Spleen (tissue), 11 donors: ENCODE data around the gene ADGRB2. TPM values are rescaled to one million over a fixed set of nuclear protein-coding genes. Genes with fewer than 3 reads are reported as not detected.

ENCODE experiments used
- DNase-seq: peaks from one replicate; pipeline ENCODE4 v3.0.0-alpha.2; 2020
- H3K27ac ChIP-seq, 8 donors: fragments of 200-600 bp; sonication (generic) in 7 of 8; 1 replicate in 4 of 8; 2 replicates in 4 of 8; pipeline versions ENCODE4 v1.5.0 to v1.8.0; 2016 to 2021; ENCODE audit warnings: inconsistent platforms in 4 of 8, mild to moderate bottlenecking in 4 of 8, moderate library complexity in 1 of 8
- H3K27me3 ChIP-seq, 7 donors: fragments of 200-600 bp; sonication (generic) in 6 of 7; replicated peaks in 1 of 7; 1 replicate in 4 of 7; 2 replicates in 3 of 7; pipeline versions ENCODE4 v1.5.0 to v1.8.0; 2016 to 2021; ENCODE audit warnings: inconsistent platforms in 3 of 7, mild to moderate bottlenecking in 1 of 7
- H3K36me3 ChIP-seq, 6 donors: fragments of 200-600 bp; sonication (generic) in 5 of 6; 1 replicate in 4 of 6; 2 replicates in 2 of 6; pipeline versions ENCODE4 v1.5.0 to v1.8.0; 2016 to 2021; ENCODE audit warnings: inconsistent platforms in 2 of 6
- H3K4me1 ChIP-seq, 6 donors: fragments of 200-600 bp; sonication (generic) in 5 of 6; 1 replicate in 3 of 6; 2 replicates in 3 of 6; pipeline versions ENCODE4 v1.5.0 to v1.8.0; 2016 to 2021; ENCODE audit warnings: inconsistent platforms in 3 of 6
- H3K4me3 ChIP-seq, 8 donors: fragments of 200-600 bp; sonication (generic) in 7 of 8; 1 replicate in 4 of 8; 2 replicates in 4 of 8; pipeline versions ENCODE4 v1.5.0 to v1.8.0; 2016 to 2021; ENCODE audit warnings: inconsistent platforms in 4 of 8, mild to moderate bottlenecking in 4 of 8, moderate library complexity in 2 of 8
- H3K9me3 ChIP-seq, 8 donors: fragments of 200-600 bp; sonication (generic) in 7 of 8; 1 replicate in 4 of 8; 2 replicates in 4 of 8; pipeline versions ENCODE4 v1.5.0 to v1.8.0; 2016 to 2021; ENCODE audit warnings: inconsistent platforms in 4 of 8
- CTCF ChIP-seq, 11 experiments: fragments of 200-600 bp in 7 of 11; fragments of 450-650 bp in 4 of 11; sonication (generic) in 4 of 11; IDR thresholded peaks in 8 of 11; conservative IDR thresholded peaks in 3 of 11; 1 replicate in 7 of 11; 2 replicates in 4 of 11; pipeline versions ENCODE4 v1.4.0 to v1.8.0; 2016 to 2021; ENCODE audit warnings: antibody characterized with exemption in 11 of 11, inconsistent platforms in 4 of 11, mild to moderate bottlenecking in 1 of 11
- POLR2A ChIP-seq, 3 donors: fragments of 450-650 bp; IDR thresholded peaks; one replicate each; pipeline ENCODE4 v1.5.1; 2017; ENCODE audit warnings: antibody characterized with exemption in 3 of 3, mild to moderate bottlenecking in 1 of 3
- POLR2AphosphoS5 ChIP-seq, 3 donors: sonication (generic); formaldehyde crosslinking; IDR thresholded peaks; one replicate each; pipeline ENCODE4 v1.5.1; 2017; ENCODE audit warnings: antibody characterized with exemption in 3 of 3
- WGBS, 5 donors: extraction: QIAGEN DNeasy Blood & Tissue Kit in 3 of 5; methylation state at CpG; one replicate each; pipeline versions ENCODE4 v1.1.5 to v1.1.7; 2013 to 2018; 5-methylcytosine and 5-hydroxymethylcytosine counted together
- intact Hi-C: fragments of 100-400 bp; cut with DNase I; formaldehyde crosslinking; loops from one replicate; pipeline ENCODE4 v1.15.0; 2023; ENCODE audit warnings: low total_unique reads
- polyA plus RNA-seq, 3 donors: library from polyadenylated mRNA; stranded (reverse); fragments of 200-250 nt; gene quantifications; one replicate each; pipeline ENCODE4 v1.2.1, GENCODE V29; 2013
- total RNA-seq, 7 donors: library from RNA; depleted of rRNA in 3 of 7; stranded (reverse); fragments of >200 nt in 3 of 7; fragmentation: NEBNext Ultra II Directional in 4 of 7; extraction: Animal tissue kit (Norgen Biotek cat#: 25700) in 4 of 7; gene quantifications; one replicate each; pipeline versions ENCODE4 v1.1.0 to v1.2.1, GENCODE V29; 2016 to 2021
- donor health status: healthy with polysubstance abuse.
- donor health status: DM: no; HTN: no; CAD: no; lungs with moderate emphysema.
- donor health status: DM: no; HTN: no; CAD: no.
- donor health status: Bipolar disorder and iron deficiency.
- donor health status: healthy.
- donor health status: DM: no; HTN: no; CAD: no.
- donor health status: DM: yes; HTN: yes; CAD: no.

The ADGRB2 gene
- total and polyA plus RNA-seq, 10 donors = 0.52 to 5.1 (median 1.5) TPM

- Histone ChIP-seq H3K4me3 (peak overlapping the region; percentile 64 to 89 (median 70)), H3K4me1 (peaks cover 0 to 39% (median 17%) of the 10 kb centered on the region in 6 donors), H3K27ac (peak overlapping the region in 7 of 8 donors; percentile 83 to 93 (median 88)), H3K27me3 (peaks cover 0 to 4% (median 0%) of the 10 kb centered on the region in 7 donors), H3K36me3 (no peaks in the 10 kb centered on the region), H3K9me3 (no peaks in the 10 kb centered on the region)
- intact Hi-C loops = loop anchor here (2.0 to 10.0 kb wide), 2 partner anchors 125 to 215 kb away; partner anchors contain the start of gene TINAGL1
- DNase-seq = peak; percentile 99
- TF ChIP-seq POLR2AphosphoS5 (IDR thresholded peaks at IDR 0.05) = peak; percentile 59 to 78 (median 68)
- peak; percentile 91 to 99 (median 97) for TF ChIP-seq CTCF (IDR thresholded peaks at IDR 0.05 in 8 of 11, conservative IDR thresholded peaks at IDR 0.05 in 3 of 11)
- TF ChIP-seq POLR2A (IDR thresholded peaks at IDR 0.05) = no peak
- 14 to 17% (median 16%) methylated on average over 23 to 26 of the region's 26 CpGs for WGBS, 5 donors
Observed at GRCh38 chr1:31789259-31790065, 25.3 kb upstream of the ADGRB2 start.

GRCh38 chr1:31788825-31789256 is 24.7 kb upstream of the ADGRB2 start:
- Histone ChIP-seq H3K9me3 (no peaks in the 10 kb centered on the region), H3K4me3 (peak overlapping the region; percentile 64 to 89 (median 70)), H3K27me3 (peaks cover 0 to 4% (median 0%) of the 10 kb centered on the region in 7 donors), H3K4me1 (peaks cover 0 to 45% (median 23%) of the 10 kb centered on the region in 6 donors), H3K27ac (peak overlapping the region; percentile 77 to 93 (median 88)), H3K36me3 (no peaks in the 10 kb centered on the region)
- intact Hi-C loops = loop anchor here (2.0 kb wide), 1 partner anchor 124 kb away; no protein-coding TSS in a partner anchor
- no peak for TF ChIP-seq POLR2A (IDR thresholded peaks at IDR 0.05)
- TF ChIP-seq CTCF (IDR thresholded peaks at IDR 0.05 in 8 of 11, conservative IDR thresholded peaks at IDR 0.05 in 3 of 11) = no peak
- no peak for TF ChIP-seq POLR2AphosphoS5 (IDR thresholded peaks at IDR 0.05)
- 0 to 1% (median 0%) methylated on average over 17 to 22 of the region's 22 CpGs for WGBS, 5 donors
- no peak for DNase-seq

- WGBS, 5 donors = 4 to 8% (median 5%) methylated on average over 21 to 39 of the region's 39 CpGs
- peaks cover 0 to 4% (median 0%) of the 10 kb centered on the region in 7 donors for H3K27me3 ChIP-seq
- peak; percentile 96 for DNase-seq
- intact Hi-C loops = loop anchor here (2.0 kb wide), 1 partner anchor 123 kb away; no protein-coding TSS in a partner anchor
- H3K36me3 ChIP-seq = no peaks in the 10 kb centered on the region
- no peaks in the 10 kb centered on the region for H3K9me3 ChIP-seq
- peak overlapping the region; percentile 77 to 93 (median 88) for H3K27ac ChIP-seq
- TF ChIP-seq CTCF (IDR thresholded peaks at IDR 0.05 in 8 of 11, conservative IDR thresholded peaks at IDR 0.05 in 3 of 11) (no peak), POLR2AphosphoS5 (IDR thresholded peaks at IDR 0.05) (peak; percentile 81 to 86 (median 84)), POLR2A (IDR thresholded peaks at IDR 0.05) (peak in 1 of 3 donors; percentile 10)
- peaks cover 0 to 47% (median 23%) of the 10 kb centered on the region in 6 donors for H3K4me1 ChIP-seq
- H3K4me3 ChIP-seq = peak overlapping the region; percentile 64 to 89 (median 70)
Observed at GRCh38 chr1:31788138-31788824, 24.1 kb upstream of the ADGRB2 start.
